ENCODE measurements around the gene AIP. TPM values are rescaled to one million over a fixed set of nuclear protein-coding genes. Genes with fewer than 3 reads are reported as not detected.

AIP gene
- total RNA-seq, 2 experiments from 2014 or later = 115 to 117 TPM

- Histone ChIP-seq H3K27ac (ENCODE audit: low read depth in 1 of 2, low read length in 2 of 2) (no peak overlapping the region), H3K27me3 (ENCODE audit: control insufficient read depth in 1 of 2, insufficient read depth in 2 of 2, low read length in 2 of 2) (no peaks in the 10 kb centered on the region), H3K9me3 (ENCODE audit: control insufficient read depth in 1 of 2, insufficient read depth in 1 of 2, low read length in 2 of 2) (peaks cover 4 to 8% of the 10 kb centered on the region in 2 experiments), H3K4me3 (ENCODE audit: low read length) (no peak overlapping the region), H3K36me3 (ENCODE audit: insufficient read depth, low read length) (no peaks in the 10 kb centered on the region), H3K4me1 (ENCODE audit: insufficient read depth, low read length) (no peaks in the 10 kb centered on the region)
- intact Hi-C loops (cut with DNase I, micrococcal nuclease) = no loop called here
- ChIA-PET CTCF (no interaction called here), POLR2A (no interaction called here)
- H3K9me3 Mint-ChIP-seq = peaks cover 5% of the 10 kb centered on the region
- H3K27ac Mint-ChIP-seq = no peak overlapping the region
- DNase-seq (no peak), ATAC-seq (ENCODE audit: poor library complexity) (no peak)
- TF ChIP-seq, protein P1, sequence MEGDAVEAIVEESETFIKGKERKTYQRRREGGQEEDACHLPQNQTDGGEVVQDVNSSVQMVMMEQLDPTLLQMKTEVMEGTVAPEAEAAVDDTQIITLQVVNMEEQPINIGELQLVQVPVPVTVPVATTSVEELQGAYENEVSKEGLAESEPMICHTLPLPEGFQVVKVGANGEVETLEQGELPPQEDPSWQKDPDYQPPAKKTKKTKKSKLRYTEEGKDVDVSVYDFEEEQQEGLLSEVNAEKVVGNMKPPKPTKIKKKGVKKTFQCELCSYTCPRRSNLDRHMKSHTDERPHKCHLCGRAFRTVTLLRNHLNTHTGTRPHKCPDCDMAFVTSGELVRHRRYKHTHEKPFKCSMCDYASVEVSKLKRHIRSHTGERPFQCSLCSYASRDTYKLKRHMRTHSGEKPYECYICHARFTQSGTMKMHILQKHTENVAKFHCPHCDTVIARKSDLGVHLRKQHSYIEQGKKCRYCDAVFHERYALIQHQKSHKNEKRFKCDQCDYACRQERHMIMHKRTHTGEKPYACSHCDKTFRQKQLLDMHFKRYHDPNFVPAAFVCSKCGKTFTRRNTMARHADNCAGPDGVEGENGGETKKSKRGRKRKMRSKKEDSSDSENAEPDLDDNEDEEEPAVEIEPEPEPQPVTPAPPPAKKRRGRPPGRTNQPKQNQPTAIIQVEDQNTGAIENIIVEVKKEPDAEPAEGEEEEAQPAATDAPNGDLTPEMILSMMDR (IDR thresholded peaks at IDR 0.05) = no peak
- H3K4me3 Mint-ChIP-seq = no peak overlapping the region
- H3K4me1 Mint-ChIP-seq (ENCODE audit: low read depth) = no peaks in the 10 kb centered on the region
- no peaks in the 10 kb centered on the region for H3K36me3 Mint-ChIP-seq (ENCODE audit: low read depth)
- peaks cover 7% of the 10 kb centered on the region for H3K27me3 Mint-ChIP-seq
Measured at GRCh38 chr11:67530282-67530592, 47.4 kb downstream of the AIP start.

- ChIA-PET POLR2A (no interaction called here), CTCF (no interaction called here)
- Mint-ChIP-seq H3K27ac (no peak overlapping the region), H3K36me3 (ENCODE audit: low read depth) (no peaks in the 10 kb centered on the region), H3K4me1 (ENCODE audit: low read depth) (no peaks in the 10 kb centered on the region), H3K27me3 (peaks cover 4% of the 10 kb centered on the region), H3K9me3 (peaks cover 5% of the 10 kb centered on the region), H3K4me3 (no peak overlapping the region)
- no peak for DNase-seq
- H3K36me3 ChIP-seq (ENCODE audit: insufficient read depth, low read length) = no peaks in the 10 kb centered on the region
- ATAC-seq (ENCODE audit: poor library complexity) = no peak
- H3K4me3 ChIP-seq (ENCODE audit: low read length) = no peak overlapping the region
- intact Hi-C loops (cut with DNase I, micrococcal nuclease) = no loop called here
- no peak overlapping the region for H3K27ac ChIP-seq (ENCODE audit: low read depth in 1 of 2, low read length in 2 of 2)
- TF ChIP-seq, protein P1 (IDR thresholded peaks at IDR 0.05) = no peak
- peaks cover 4 to 8% of the 10 kb centered on the region in 2 experiments for H3K9me3 ChIP-seq (ENCODE audit: control insufficient read depth in 1 of 2, insufficient read depth in 1 of 2, low read length in 2 of 2)
- H3K4me1 ChIP-seq (ENCODE audit: insufficient read depth, low read length) = no peaks in the 10 kb centered on the region
- no peaks in the 10 kb centered on the region for H3K27me3 ChIP-seq (ENCODE audit: control insufficient read depth in 1 of 2, insufficient read depth in 2 of 2, low read length in 2 of 2)
Measured at GRCh38 chr11:67532889-67533288, 50.1 kb downstream of the AIP start.

- H3K36me3 Mint-ChIP-seq (ENCODE audit: low read depth) = no peaks in the 10 kb centered on the region
- ChIA-PET CTCF (no interaction called here), POLR2A (no interaction called here)
- H3K4me1 Mint-ChIP-seq (ENCODE audit: low read depth) = no peaks in the 10 kb centered on the region
- no peaks in the 10 kb centered on the region for H3K4me1 ChIP-seq (ENCODE audit: insufficient read depth, low read length)
- no peak for DNase-seq
- H3K27ac Mint-ChIP-seq = no peak overlapping the region
- no peaks in the 10 kb centered on the region for H3K36me3 ChIP-seq (ENCODE audit: insufficient read depth, low read length)
- H3K27me3 ChIP-seq (ENCODE audit: control insufficient read depth in 1 of 2, insufficient read depth in 2 of 2, low read length in 2 of 2) = no peaks in the 10 kb centered on the region
- H3K4me3 Mint-ChIP-seq = no peak overlapping the region
- peaks cover 3% of the 10 kb centered on the region for H3K27me3 Mint-ChIP-seq
- no peak overlapping the region for H3K27ac ChIP-seq (ENCODE audit: low read depth in 1 of 2, low read length in 2 of 2)
- H3K9me3 Mint-ChIP-seq = peaks cover 5% of the 10 kb centered on the region
- intact Hi-C loops (cut with DNase I, micrococcal nuclease) = no loop called here
- H3K9me3 ChIP-seq (ENCODE audit: control insufficient read depth in 1 of 2, insufficient read depth in 1 of 2, low read length in 2 of 2) = peaks cover 4 to 8% of the 10 kb centered on the region in 2 experiments
- H3K4me3 ChIP-seq (ENCODE audit: low read length) = no peak overlapping the region
- TF ChIP-seq, protein P1 (IDR thresholded peaks at IDR 0.05) = no peak
- no peak for ATAC-seq (ENCODE audit: poor library complexity)
Measured at GRCh38 chr11:67534070-67534679, 51.3 kb downstream of the AIP start.
